SK-N-MC (cell line): ENCODE measurements around the gene SEPTIN8.

Source experiments
- DNase-seq: peaks from one replicate; pipeline ENCODE4 v3.0.0-alpha.2; 2011; ENCODE audit warnings: low read depth, low spot score
- H3K27ac ChIP-seq: fragments of 200-600 bp; sonication (generic); 2 replicates; pipeline ENCODE4 v1.5.1; 2016; ENCODE audit warnings: mixed run types
- H3K36me3 ChIP-seq: fragments of 200-600 bp; sonication (generic); 2 replicates; pipeline ENCODE4 v1.6.1; 2017; ENCODE audit warnings: antibody characterized with exemption, low read length, mixed read lengths; ENCODE audit not compliant: insufficient read depth
- H3K4me3 ChIP-seq: fragments of 200-600 bp; sonication (generic); 2 replicates; pipeline ENCODE4 v1.5.1; 2016
- H3K9ac ChIP-seq: fragments of 200-600 bp; sonication (generic); 2 replicates; pipeline ENCODE4 v1.8.0; 2017; ENCODE audit warnings: mixed run types, mixed read lengths; ENCODE audit not compliant: insufficient read length
- H3K9me3 ChIP-seq: fragments of 200-600 bp; sonication (generic); 2 replicates; pipeline ENCODE4 v1.6.1; 2017; ENCODE audit warnings: low read depth, mild to moderate bottlenecking, antibody characterized with exemption, low read length, moderate library complexity, mixed read lengths
- EZH2 ChIP-seq: fragments of 200-600 bp; sonication (generic); IDR thresholded peaks from one replicate; pipeline ENCODE4 v1.6.1; 2017; ENCODE audit warnings: antibody characterized with exemption
- FOXP2 ChIP-seq: optimal IDR thresholded peaks from 2 replicates; pipeline ENCODE3; 2011; ENCODE audit warnings: mild to moderate bottlenecking, moderate library complexity; ENCODE audit not compliant: insufficient read depth; ENCODE audit errors: extremely low read length, control extremely low read depth
- POLR2AphosphoS5 ChIP-seq: IDR thresholded peaks from 2 replicates; pipeline ENCODE4 v1.6.1; 2012; ENCODE audit warnings: mild to moderate bottlenecking, low read depth, low read length, borderline replicate concordance

The SEPTIN8 gene

GRCh38 chr5:132753135-132753987 is 23.7 kb downstream of the SEPTIN8 start:
- Histone ChIP-seq H3K9ac (no peak overlapping the region), H3K4me3 (no peak overlapping the region), H3K9me3 (no peaks in the 10 kb centered on the region), H3K36me3 (no peaks in the 10 kb centered on the region; the same call in 1 of the 2 replicates), H3K27ac (no peak overlapping the region)
- DNase-seq = no peak
- TF ChIP-seq FOXP2 = no peak
- no peak for TF ChIP-seq EZH2
- no peak for TF ChIP-seq POLR2AphosphoS5

- Histone ChIP-seq H3K27ac (no peak overlapping the region), H3K9ac (no peak overlapping the region), H3K9me3 (no peaks in the 10 kb centered on the region), H3K36me3 (no peaks in the 10 kb centered on the region), H3K4me3 (no peak overlapping the region)
- no peak for DNase-seq
- TF ChIP-seq POLR2AphosphoS5 (no peak), EZH2 (no peak), FOXP2 (no peak)
Measured at GRCh38 chr5:132752581-132753125, 24.4 kb downstream of the SEPTIN8 start.

- Histone ChIP-seq H3K9ac (no peak overlapping the region), H3K4me3 (no peak overlapping the region), H3K9me3 (no peaks in the 10 kb centered on the region), H3K36me3 (no peaks in the 10 kb centered on the region), H3K27ac (no peak overlapping the region)
- DNase-seq = no peak
- TF ChIP-seq EZH2 (no peak), FOXP2 (no peak)
Measured at GRCh38 chr5:132751971-132752580, 25.0 kb downstream of the SEPTIN8 start.

GRCh38 chr5:132751444-132751843 is 25.6 kb downstream of the SEPTIN8 start:
- TF ChIP-seq FOXP2 (no peak), EZH2 (no peak), POLR2AphosphoS5 (no peak)
- Histone ChIP-seq H3K9ac (no peak overlapping the region), H3K9me3 (no peaks in the 10 kb centered on the region), H3K36me3 (no peaks in the 10 kb centered on the region), H3K27ac (no peak overlapping the region), H3K4me3 (no peak overlapping the region)
- peak; percentile 22 for DNase-seq

GRCh38 chr5:132750471-132751230 is 26.4 kb downstream of the SEPTIN8 start:
- H3K36me3 ChIP-seq = no peaks in the 10 kb centered on the region

GRCh38 chr5:132749506-132749905 is 27.5 kb downstream of the SEPTIN8 start:
- Histone ChIP-seq H3K27ac (no peak overlapping the region), H3K36me3 (no peaks in the 10 kb centered on the region), H3K9me3 (no peaks in the 10 kb centered on the region), H3K4me3 (no peak overlapping the region), H3K9ac (no peak overlapping the region)
- TF ChIP-seq EZH2 (no peak), POLR2AphosphoS5 (no peak), FOXP2 (no peak)
- no peak for DNase-seq

More at GRCh38 chr5:132750471-132751230, 26.4 kb downstream of the SEPTIN8 start:
- TF ChIP-seq FOXP2 (no peak), EZH2 (no peak), POLR2AphosphoS5 (no peak)
- H3K9ac ChIP-seq = no peak overlapping the region
- no peak for DNase-seq
- no peak overlapping the region for H3K4me3 ChIP-seq
- H3K9me3 ChIP-seq = no peaks in the 10 kb centered on the region
- no peak overlapping the region for H3K27ac ChIP-seq

GRCh38 chr5:132748522-132749000 is 28.5 kb downstream of the SEPTIN8 start:
- DNase-seq = no peak
- Histone ChIP-seq H3K9ac (no peak overlapping the region), H3K36me3 (no peaks in the 10 kb centered on the region), H3K9me3 (no peaks in the 10 kb centered on the region), H3K4me3 (no peak overlapping the region), H3K27ac (no peak overlapping the region)
- TF ChIP-seq POLR2AphosphoS5 (no peak), EZH2 (no peak), FOXP2 (no peak)
